Non-pigmented ciliary epithelial cell (primary cell): ENCODE measurements around the gene DAGLB.
"Not testable (repeated sequence)": the region's sequence is repeated elsewhere in the genome, so short reads cannot be mapped to it uniquely, and the experiment has no call there.

Experiments used
- DNase-seq: peaks from one replicate; pipeline ENCODE4 v3.0.0-alpha.2; 2010; ENCODE audit warnings: low read depth

DAGLB gene

GRCh38 chr7:6430974-6431373 is 16.8 kb downstream of the DAGLB start:
- DNase-seq: no peak

GRCh38 chr7:6430271-6430940 is 17.3 kb downstream of the DAGLB start:
- peak; percentile 18 for DNase-seq

GRCh38 chr7:6425948-6426347 is 21.8 kb downstream of the DAGLB start:
- DNase-seq: no peak

DNA sequence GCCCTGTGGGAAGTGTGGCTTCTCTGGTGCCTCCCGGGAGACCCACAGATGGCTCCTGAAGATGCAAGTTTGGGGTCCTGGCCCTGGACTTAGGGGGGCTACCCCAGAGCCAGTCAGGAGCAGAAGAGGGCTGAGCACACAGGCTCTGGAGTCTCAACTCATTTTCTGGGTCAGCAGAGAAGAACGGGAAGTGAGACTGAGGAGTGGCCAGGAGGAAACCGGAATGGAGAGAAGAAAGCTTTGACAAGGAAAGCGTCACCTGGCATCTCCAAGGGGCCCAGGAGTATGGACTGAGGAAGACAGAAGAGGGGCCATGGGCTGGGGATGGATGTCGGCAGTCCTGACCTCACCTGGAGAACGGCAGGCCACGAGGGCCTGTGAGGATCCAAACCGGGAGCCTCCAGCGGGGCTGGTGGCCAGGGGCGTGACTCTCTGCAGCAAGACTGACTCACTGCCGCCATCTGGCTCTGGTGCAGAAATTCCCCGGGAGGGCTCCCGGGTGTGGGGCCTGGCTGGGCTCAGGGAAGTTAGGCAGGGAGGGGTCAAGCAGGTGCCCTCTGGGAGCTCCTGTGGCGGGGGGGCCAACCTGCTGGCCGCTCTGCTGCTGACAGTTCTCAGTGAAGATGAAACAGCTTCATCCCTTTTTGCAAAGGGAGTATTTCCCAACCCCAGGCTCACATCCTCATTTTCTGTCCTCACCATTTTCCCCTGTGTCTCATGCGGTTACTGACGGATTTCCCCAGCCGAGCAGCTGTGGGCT is 23.6 kb downstream of the DAGLB start:
- DNase-seq: no peak

DNA sequence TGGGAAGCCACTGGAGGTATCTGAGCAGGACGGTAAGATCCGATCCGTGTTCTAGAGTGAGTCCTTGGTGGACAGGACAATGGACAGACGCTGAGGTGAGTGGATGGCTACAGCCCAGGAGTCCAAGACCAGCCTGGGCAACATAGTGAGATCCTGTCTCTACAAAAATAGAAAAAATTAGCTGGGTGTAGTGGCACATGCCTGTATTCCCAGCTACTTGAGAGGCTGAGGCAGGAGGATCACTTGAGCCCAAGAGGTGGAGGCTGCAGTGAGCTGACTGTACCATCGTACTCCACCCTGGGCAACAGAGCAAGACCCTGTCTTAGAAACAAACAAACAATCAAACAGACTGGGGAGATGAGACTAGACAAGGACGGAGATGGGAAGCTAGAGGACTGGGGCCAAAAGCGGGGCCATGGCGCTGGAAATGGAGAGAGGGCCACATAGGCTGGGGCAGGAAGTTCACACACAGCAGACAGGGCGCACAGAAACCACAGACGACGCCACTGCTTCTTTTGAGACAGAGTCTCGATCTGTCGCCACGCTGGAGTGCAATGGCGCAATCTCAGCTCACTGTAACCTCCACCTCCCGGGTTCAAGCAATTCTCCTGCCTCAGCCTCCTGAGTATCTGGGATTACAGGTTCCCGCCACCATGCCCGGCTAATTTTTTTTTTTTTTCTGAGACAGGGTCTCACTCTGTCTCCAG is 24.7 kb downstream of the DAGLB start:
- no peak for DNase-seq

- no peak for DNase-seq
These were observed 25.7 kb downstream of the DAGLB start for GRCh38 chr7:6422095-6422494.

DNA sequence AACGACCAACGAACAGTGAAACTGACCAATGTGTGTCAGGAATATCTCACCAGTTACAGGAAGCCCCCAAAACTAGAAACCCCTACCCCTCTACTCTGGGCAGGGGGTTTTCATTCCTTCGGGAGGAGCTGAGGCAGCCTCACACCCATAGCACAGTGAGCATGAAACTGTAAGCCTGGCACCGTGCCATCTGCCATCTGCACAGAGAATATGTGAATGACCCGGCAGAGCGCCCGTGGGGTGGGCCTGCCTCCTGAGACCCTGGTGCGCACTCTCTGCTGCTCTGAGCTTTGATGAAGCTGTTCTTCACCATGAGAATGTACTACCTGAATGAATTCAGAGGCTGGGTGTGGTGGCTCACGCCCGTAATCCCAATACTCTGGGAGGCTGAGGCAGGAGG is 27.1 kb downstream of the DAGLB start:
- DNase-seq: no peak

GRCh38 chr7:6419310-6419773 is 28.4 kb downstream of the DAGLB start:
- no peak for DNase-seq

DNA sequence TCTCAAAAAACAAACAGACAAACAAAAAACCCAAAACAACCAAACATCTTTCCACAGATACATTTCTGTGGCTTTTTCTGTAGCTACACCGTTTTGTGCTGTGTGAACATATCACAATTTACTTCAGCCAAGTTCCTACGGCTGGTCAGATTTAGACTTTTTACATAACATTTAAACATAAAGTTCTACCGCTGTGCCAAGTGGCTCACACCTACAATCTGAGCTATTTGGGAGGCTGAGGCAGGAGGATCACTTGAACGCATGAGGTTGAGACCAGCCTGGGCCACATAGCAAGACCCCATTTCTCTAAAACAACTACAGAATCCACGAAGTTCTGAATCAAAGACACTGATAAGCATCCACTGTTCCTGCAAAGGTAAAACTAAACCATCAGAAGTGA is 30.3 kb downstream of the DAGLB start:
- no peak for DNase-seq

DNA sequence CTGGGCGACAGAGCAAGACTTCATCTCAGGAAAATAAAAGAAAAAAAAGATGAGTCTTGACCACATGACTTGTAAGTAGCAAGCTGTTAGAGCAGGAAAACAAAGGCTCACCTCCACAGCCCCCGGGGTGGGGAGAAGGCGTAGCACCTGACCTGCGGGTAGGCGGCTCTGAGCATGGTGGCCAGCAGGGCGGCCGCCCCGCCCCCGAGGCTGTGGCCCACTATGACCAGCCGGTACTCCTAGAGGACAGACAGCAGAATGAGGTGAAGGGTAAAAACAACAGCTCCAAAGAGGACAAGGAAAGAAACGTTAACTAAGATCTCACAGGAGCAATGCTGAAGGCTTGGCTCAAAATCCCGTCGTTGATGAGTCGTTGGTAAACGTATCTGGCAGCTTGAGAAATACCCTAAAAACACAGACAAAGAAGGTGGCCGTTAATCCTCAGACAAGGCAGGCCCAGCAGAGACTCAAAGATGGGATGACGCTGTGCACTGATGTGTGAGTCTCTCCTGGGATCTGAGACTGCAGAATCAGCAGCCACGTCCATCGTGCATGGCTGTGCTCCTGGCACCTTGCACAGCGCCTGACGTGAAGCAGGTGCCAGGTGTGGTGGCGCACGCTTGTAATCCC is 31.1 kb downstream of the DAGLB start:
- no peak for DNase-seq

GRCh38 chr7:6413637-6414036 is 34.1 kb downstream of the DAGLB start:
- no peak for DNase-seq

DNA sequence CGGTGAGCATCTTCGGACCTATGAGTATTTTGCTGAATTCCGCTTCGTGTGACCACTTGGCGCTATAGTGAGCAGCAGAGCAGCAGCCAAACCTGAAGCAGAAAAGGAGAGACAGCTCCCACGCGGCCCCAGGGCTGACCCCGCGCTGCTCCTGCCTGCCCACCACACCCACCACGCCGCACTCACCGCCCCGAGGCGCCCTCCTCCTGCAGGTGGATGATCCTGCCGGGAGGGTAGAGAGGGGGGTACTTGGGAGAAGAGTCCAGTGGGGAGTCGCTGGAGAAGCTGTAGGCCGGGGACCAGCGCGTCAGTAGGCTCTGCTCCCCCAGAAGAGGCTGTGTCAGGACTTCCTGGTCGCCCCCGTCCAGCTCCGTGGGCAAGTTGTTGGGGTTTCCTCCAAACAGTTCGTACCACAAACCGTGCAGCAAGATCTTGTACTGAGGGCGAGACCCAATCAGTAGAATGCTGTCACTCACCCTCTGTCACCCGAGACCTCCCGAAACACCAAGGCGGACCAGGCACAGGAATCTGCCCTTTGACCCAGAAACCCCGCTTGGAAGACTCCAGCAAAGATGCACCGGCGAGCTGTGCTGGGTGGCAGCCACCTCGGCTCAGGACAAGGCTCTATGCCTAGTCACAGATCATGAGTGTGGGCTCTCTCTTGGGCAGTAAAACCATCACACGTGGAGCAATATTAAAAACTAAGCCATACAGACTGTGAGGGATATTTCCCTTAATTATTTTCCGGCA is 37.6 kb downstream of the DAGLB start:
- no peak for DNase-seq

DNA sequence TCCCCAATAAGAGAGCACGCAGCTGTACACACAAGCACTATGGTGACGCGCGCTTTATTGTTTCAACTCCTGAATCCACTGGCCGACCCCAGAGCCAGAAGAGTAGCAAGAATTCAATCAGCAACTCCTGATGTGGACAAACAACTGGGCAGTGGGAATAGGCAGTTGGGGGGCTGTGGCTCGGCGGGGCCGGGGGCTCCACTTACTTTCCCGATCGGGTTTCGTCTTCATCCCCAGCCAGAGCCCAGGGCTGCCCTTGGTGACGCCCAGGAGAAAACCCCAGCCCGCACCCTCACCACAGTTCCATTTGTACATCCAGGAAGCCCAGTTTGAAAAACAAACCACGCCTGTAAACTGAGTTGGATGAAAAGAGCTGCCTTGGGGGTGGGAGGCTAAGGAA is 38.7 kb downstream of the DAGLB start:
- no peak for DNase-seq

DNA sequence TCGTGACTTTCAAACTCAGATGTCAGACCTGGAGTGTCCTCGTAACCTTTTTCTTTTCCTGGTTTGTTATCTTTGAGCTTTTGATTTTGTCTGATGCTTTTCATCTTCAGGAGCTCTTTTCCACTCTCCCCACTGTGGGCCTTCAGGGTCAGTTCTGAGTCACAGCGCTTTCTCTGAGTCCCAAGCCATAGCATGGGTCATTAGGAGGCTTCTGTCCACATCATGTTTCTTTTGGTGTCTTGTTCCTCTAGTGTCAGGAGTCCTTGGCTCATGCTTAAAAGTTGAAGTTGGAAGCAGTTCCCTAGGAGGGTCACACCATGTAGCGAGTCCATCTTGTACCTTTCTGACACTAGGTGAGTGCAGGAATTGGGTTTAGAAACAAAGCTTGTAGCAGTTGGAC is 40.3 kb downstream of the DAGLB start:
- no peak for DNase-seq

GRCh38 chr7:6406121-6406520 is 41.6 kb downstream of the DAGLB start:
- no peak for DNase-seq

DNA sequence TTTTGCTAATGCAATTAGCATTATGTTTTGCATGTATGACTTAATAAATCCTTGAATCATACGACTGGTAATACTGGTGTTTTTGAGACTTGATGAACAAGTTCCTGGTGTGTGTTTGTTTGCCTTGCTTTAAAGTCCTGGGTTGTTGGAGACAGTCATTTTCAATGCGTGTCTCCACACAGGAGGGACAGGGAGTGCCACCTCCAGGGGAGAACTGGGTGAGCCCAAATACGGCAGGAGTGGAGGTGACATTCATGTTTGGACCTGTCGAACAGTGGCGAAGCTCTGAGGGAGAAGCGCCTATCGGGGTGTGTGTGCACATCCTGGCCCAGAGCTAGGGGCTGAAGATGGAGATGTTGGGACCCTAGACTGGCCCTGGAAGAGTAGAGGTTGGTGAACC is 43.8 kb downstream of the DAGLB start:
- no peak for DNase-seq

DNA sequence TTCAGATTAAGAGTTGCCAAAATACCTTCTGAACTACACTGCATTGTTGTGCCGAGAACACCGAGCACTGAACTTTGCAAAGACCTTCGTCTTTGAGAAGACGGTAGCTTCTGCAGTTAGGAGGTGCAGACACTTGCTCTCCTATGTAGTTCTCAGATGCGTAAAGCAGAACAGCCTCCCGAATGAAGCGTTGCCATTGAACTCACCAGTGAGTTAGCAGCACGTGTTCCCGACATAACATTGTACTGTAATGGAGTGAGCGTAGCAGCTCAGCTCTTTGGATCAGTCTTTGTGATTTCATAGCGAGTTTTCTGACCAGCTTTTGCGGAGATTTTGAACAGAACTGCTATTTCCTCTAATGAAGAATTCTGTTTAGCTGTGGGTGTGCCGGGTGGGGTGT is 45.0 kb downstream of the DAGLB start:
- DNase-seq: no peak

GRCh38 chr7:6402041-6402440 is 45.7 kb downstream of the DAGLB start:
- no peak for DNase-seq

GRCh38 chr7:6401536-6401935 is 46.2 kb downstream of the DAGLB start:
- no peak for DNase-seq

- not testable (repeated sequence) for DNase-seq
These were observed 47.3 kb downstream of the DAGLB start for GRCh38 chr7:6400243-6401105.

- no peak for DNase-seq
These were observed 48.4 kb downstream of the DAGLB start for GRCh38 chr7:6399351-6399750.
